Measurements from ENCODE around the gene AHSG. TPM values are rescaled to one million over a fixed set of nuclear protein-coding genes. Genes with fewer than 3 reads are reported as not detected.

The AHSG gene
- total RNA-seq, 4 donors from 2014 or later: 0.36 TPM; not detected in 3

DNA sequence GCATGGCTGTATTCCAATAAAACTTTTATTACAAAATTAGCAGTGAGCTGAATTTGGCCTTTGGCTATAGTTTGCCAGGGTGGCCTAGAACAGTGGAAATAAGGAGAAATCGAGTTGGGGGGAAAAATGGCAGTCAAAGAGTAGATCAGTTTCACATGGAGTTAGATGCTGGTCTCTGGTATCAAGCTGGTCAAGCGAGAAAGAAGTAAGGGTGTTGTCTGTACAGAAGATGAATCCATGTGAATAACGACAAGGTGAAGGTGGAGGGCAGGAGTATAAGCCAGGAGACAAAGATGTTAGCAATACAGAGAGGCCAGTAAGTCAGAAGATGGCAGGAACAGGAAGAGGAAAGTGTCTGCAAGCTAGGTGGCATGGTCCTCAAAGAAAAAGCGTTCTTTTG is 11.7 kb downstream of the AHSG start:
- H3K4me3 ChIP-seq (ENCODE audit: low read depth, poor library complexity, severe bottlenecking): no peak overlapping the region
- 74 to 77% methylated on average over 4 of the region's 4 CpGs for WGBS, 2 donors
- intact Hi-C loops (cut with DNase I; ENCODE audit: low total_unique reads): no loop called here
- DNase-seq (ENCODE audit: low spot score in 2 of 2): no peak
- TF ChIP-seq POLR2A (IDR thresholded peaks at IDR 0.05): no peak
- TF ChIP-seq, protein P1, sequence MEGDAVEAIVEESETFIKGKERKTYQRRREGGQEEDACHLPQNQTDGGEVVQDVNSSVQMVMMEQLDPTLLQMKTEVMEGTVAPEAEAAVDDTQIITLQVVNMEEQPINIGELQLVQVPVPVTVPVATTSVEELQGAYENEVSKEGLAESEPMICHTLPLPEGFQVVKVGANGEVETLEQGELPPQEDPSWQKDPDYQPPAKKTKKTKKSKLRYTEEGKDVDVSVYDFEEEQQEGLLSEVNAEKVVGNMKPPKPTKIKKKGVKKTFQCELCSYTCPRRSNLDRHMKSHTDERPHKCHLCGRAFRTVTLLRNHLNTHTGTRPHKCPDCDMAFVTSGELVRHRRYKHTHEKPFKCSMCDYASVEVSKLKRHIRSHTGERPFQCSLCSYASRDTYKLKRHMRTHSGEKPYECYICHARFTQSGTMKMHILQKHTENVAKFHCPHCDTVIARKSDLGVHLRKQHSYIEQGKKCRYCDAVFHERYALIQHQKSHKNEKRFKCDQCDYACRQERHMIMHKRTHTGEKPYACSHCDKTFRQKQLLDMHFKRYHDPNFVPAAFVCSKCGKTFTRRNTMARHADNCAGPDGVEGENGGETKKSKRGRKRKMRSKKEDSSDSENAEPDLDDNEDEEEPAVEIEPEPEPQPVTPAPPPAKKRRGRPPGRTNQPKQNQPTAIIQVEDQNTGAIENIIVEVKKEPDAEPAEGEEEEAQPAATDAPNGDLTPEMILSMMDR (IDR thresholded peaks at IDR 0.05): no peak

DNA sequence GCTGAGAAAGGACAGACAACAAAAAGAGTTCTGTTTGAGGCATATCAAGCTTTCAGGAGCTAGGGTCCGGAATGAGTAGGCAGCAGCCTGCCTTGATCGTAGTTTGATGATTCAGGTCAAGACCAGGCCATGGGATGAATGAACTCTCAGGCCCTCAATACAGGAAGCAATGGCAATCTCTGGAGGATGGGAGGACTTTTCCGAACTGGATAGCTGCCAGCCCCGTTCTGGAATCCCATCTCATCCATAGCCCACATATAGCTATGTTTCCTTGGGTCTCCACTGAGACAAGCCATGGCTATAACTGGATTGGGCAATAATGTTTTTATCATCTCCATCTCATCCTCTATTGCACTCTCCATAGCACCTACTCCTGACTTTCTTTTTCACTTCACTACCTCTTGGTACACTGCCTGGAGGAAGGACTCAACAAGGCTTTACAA is 12.8 kb downstream of the AHSG start:
- H3K4me3 ChIP-seq (ENCODE audit: low read depth, poor library complexity, severe bottlenecking): no peak overlapping the region
- intact Hi-C loops (cut with DNase I; ENCODE audit: low total_unique reads): no loop called here
- no peak for TF ChIP-seq POLR2A (IDR thresholded peaks at IDR 0.05)
- TF ChIP-seq, protein P1 (IDR thresholded peaks at IDR 0.05): no peak
- 62 to 72% methylated on average over 4 of the region's 4 CpGs for WGBS, 2 donors
- DNase-seq (ENCODE audit: low spot score in 2 of 2): no peak

DNA sequence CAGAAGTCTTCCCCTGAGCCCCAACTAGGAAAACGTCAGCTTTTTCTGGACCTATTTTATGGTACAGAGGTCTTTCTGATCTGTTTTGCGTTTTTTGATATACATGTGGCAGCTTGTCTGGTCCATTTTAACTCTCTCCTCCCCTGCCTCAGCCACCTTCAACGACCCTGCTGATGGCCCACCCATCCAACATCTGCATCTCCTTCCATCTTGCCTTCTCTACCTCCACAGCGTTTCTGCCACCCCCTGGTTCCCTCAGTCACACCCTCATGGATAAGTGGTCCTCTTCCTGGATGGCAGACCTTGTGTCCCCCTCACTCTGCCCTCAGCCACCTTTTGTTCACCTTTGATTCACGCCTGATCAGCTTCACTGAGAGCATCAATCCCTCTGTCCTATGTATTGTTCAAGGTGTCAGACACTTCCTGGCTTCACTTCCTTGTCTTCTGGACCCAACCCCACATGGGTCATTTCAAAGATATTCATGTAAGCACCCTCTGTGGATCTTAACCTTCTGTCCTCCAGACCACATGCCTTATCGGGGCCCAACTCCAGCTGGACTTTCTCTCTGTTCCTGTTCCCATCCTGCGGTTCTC is 13.5 kb downstream of the AHSG start:
- no peak for DNase-seq (ENCODE audit: low spot score in 2 of 2)
- no peak for TF ChIP-seq POLR2A (IDR thresholded peaks at IDR 0.05)
- TF ChIP-seq, protein P1 (IDR thresholded peaks at IDR 0.05): no peak
- WGBS, 2 donors: 63 to 68% methylated on average over 7 of the region's 7 CpGs
- H3K4me3 ChIP-seq (ENCODE audit: low read depth, poor library complexity, severe bottlenecking): no peak overlapping the region
- intact Hi-C loops (cut with DNase I; ENCODE audit: low total_unique reads): no loop called here

DNA sequence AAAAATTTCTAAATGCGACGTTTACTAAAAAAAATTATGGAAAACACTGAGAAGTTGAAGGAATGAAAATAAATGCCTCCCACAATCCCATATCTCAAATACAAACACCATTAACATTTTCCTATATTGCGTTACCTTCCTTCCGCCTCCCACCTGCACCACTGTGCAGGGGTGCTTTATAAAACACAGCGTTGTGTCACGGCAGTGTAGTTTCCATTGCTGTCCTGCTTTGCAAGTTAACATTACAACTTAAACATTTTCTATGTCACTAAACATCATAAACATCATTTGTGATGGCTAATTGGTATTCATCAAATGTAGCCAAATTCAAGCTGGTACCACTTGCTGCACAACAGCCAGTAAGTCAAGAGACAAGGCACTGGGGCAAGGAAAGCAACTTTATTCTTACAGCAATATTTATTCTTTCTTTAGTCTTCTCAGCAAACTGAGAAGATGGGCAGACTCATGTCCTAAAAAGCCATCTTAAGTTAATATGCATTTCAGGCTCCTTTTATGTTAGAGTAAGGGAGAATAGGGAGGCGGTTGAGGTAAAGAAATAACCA is 15.1 kb downstream of the AHSG start:
- no peak for DNase-seq (ENCODE audit: low spot score in 2 of 2)
- WGBS, 2 donors: 94 to 95% methylated on average over 7 of the region's 7 CpGs
- no peak for TF ChIP-seq POLR2A (IDR thresholded peaks at IDR 0.05)
- TF ChIP-seq, protein P1 (IDR thresholded peaks at IDR 0.05): no peak
- intact Hi-C loops (cut with DNase I; ENCODE audit: low total_unique reads): no loop called here
- H3K4me3 ChIP-seq (ENCODE audit: low read depth, poor library complexity, severe bottlenecking): no peak overlapping the region

DNA sequence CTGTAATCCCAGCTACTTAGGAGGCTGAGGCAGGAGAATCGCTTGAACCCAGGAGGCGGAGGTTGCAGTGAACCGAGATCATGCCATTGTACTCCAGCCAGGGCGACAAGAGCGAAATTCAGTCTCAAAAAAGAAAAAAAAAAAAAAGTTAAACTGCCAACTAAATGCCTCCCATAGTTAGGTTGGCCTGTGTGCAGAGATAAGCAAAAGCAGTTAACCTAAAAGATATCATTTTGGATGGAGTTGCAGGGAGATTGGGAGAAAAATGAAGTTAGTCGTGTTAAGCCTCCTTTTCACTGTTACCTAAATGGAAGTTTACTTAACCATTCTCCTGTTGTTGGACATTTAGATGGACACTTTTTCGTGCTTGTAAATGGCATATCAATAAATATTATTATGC is 15.9 kb downstream of the AHSG start:
- H3K4me3 ChIP-seq (ENCODE audit: low read depth, poor library complexity, severe bottlenecking): no peak overlapping the region
- 85 to 87% methylated on average over 7 of the region's 7 CpGs for WGBS, 2 donors
- intact Hi-C loops (cut with DNase I; ENCODE audit: low total_unique reads): no loop called here
- no peak for DNase-seq (ENCODE audit: low spot score in 2 of 2)
- TF ChIP-seq, protein P1 (IDR thresholded peaks at IDR 0.05): no peak
- TF ChIP-seq POLR2A (IDR thresholded peaks at IDR 0.05): no peak
